Transverse colon (tissue), 4 donors: ENCODE data around the gene PI4KA.

ENCODE experiments used
- EP300 ChIP-seq: sonication (generic); formaldehyde crosslinking; IDR thresholded peaks from one replicate; pipeline ENCODE4 v1.6.1; 2017; ENCODE audit warnings: antibody characterized with exemption, low read depth
- POLR2A ChIP-seq: fragments of 450-650 bp; IDR thresholded peaks from one replicate; pipeline ENCODE4 v1.6.1; 2016; ENCODE audit warnings: antibody characterized with exemption, mild to moderate bottlenecking, moderate library complexity
- POLR2AphosphoS5 ChIP-seq, 3 donors: sonication (generic); formaldehyde crosslinking; IDR thresholded peaks; one replicate each; pipeline ENCODE4 v1.6.1; 2016; ENCODE audit warnings: antibody characterized with exemption in 3 of 3
- TF ChIP-seq, protein P1 (sequence below), 5 experiments: fragments of 200-600 bp in 3 of 5; fragments of 450-650 bp in 2 of 5; sonication (generic) in 3 of 5; IDR thresholded peaks; 1 replicate in 2 of 5; 2 replicates in 3 of 5; pipeline ENCODE4 v1.5.1; 2016 to 2017; ENCODE audit warnings: antibody characterized with exemption in 5 of 5, inconsistent platforms in 3 of 5, mild to moderate bottlenecking in 2 of 5, moderate library complexity in 1 of 5

DNA sequence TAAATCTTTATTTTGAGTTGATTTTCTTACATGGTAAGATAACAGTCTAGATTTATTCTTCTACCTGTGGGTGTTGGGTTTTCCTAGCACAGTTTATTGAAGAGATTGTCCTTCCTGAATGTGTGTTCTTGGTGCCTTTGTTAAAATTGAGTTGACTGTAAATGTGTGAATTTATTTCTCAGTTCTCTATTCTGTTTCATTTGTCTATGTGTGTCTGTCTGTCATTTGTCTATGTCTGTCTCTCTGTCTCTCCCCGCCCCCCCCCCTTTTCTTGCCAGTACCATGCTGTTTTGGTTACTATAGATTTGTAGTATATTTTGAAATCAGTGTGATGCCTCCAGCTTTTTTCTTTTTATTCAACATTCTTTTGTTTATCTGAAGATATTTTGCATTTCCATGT lies 199.4 kb downstream of the PI4KA start:
- TF ChIP-seq POLR2A (no peak), POLR2AphosphoS5 (IDR thresholded peaks at IDR 0.05) (no peak), EP300 (no peak)
- TF ChIP-seq, protein P1, sequence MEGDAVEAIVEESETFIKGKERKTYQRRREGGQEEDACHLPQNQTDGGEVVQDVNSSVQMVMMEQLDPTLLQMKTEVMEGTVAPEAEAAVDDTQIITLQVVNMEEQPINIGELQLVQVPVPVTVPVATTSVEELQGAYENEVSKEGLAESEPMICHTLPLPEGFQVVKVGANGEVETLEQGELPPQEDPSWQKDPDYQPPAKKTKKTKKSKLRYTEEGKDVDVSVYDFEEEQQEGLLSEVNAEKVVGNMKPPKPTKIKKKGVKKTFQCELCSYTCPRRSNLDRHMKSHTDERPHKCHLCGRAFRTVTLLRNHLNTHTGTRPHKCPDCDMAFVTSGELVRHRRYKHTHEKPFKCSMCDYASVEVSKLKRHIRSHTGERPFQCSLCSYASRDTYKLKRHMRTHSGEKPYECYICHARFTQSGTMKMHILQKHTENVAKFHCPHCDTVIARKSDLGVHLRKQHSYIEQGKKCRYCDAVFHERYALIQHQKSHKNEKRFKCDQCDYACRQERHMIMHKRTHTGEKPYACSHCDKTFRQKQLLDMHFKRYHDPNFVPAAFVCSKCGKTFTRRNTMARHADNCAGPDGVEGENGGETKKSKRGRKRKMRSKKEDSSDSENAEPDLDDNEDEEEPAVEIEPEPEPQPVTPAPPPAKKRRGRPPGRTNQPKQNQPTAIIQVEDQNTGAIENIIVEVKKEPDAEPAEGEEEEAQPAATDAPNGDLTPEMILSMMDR (IDR thresholded peaks at IDR 0.05): no peak
